ENCODE results near the gene GPD2.

GRCh38 chr2:156590085-156590739, 154.0 kb downstream of the GPD2 start:
- no peak for TF ChIP-seq CTCF (IDR thresholded peaks at IDR 0.05)
- no peak for TF ChIP-seq POLR2A (IDR thresholded peaks at IDR 0.05)
